ENCODE results near the gene PKD1.
"Not testable (repeated sequence)": the region's sequence is repeated elsewhere in the genome, so short reads cannot be mapped to it uniquely, and the experiment has no call there.

DNA sequence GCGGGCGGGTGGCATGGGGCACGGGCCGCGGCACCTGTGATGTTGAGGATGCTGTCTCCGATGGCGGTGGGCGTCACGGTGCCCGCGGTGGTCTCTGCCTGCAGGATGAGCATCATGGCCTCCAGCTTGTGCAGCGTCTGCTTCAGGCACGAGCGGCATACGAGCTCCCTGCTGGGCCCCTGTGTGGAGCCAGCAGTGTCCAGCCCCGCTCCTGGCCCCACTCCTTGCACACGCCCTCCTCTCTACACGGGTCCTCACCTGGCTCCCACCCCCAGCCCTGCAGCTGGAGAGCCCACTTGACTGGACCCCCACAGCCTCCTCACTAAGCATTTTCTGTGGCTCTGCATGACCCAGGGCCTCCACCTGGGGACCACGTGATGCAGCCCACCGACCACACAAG lies 31.2 kb downstream of the PKD1 start:
- TF ChIP-seq, protein P1, sequence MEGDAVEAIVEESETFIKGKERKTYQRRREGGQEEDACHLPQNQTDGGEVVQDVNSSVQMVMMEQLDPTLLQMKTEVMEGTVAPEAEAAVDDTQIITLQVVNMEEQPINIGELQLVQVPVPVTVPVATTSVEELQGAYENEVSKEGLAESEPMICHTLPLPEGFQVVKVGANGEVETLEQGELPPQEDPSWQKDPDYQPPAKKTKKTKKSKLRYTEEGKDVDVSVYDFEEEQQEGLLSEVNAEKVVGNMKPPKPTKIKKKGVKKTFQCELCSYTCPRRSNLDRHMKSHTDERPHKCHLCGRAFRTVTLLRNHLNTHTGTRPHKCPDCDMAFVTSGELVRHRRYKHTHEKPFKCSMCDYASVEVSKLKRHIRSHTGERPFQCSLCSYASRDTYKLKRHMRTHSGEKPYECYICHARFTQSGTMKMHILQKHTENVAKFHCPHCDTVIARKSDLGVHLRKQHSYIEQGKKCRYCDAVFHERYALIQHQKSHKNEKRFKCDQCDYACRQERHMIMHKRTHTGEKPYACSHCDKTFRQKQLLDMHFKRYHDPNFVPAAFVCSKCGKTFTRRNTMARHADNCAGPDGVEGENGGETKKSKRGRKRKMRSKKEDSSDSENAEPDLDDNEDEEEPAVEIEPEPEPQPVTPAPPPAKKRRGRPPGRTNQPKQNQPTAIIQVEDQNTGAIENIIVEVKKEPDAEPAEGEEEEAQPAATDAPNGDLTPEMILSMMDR (IDR thresholded peaks at IDR 0.05), result not testable (repeated sequence)
- not testable (repeated sequence) for TF ChIP-seq EP300 (IDR thresholded peaks at IDR 0.05)
